Measurements from ENCODE around the gene ZNF718. TPM values are rescaled to one million over a fixed set of nuclear protein-coding genes. Genes with fewer than 3 reads are reported as not detected.
"Not testable (repeated sequence)": the region's sequence is repeated elsewhere in the genome, so short reads cannot be mapped to it uniquely, and the experiment has no call there.

The ZNF718 gene
- total and polyA plus RNA-seq, 2 of the 13 experiments (the other 11 are each of a cell fraction or from before 2014, with no cell fraction given): not detected

GRCh38 chr4:200936-201335, 76.6 kb downstream of the ZNF718 start (continued):
- TF ChIP-seq ISL2 (CRISPR knock-in tag; IDR thresholded peaks at IDR 0.05) (no peak), ZNF282 (IDR thresholded peaks at IDR 0.05; ENCODE audit: partially characterized antibody) (no peak), ATAD3A (CRISPR knock-in tag; IDR thresholded peaks at IDR 0.05) (no peak), CHD4 (IDR thresholded peaks at IDR 0.05; ENCODE audit: borderline replicate concordance, low read length) (no peak), MTF1 (CRISPR knock-in tag; IDR thresholded peaks at IDR 0.05) (no peak), ZBTB34 (CRISPR knock-in tag; IDR thresholded peaks at IDR 0.05) (no peak), PHF21A (CRISPR knock-in tag; IDR thresholded peaks at IDR 0.05) (no peak), POGZ (CRISPR knock-in tag; IDR thresholded peaks at IDR 0.05) (no peak), FUBP1 (CRISPR knock-in tag; IDR thresholded peaks at IDR 0.05; ENCODE audit: borderline replicate concordance) (no peak), ZNF296 (CRISPR knock-in tag; conservative IDR thresholded peaks at IDR 0.05) (no peak)

- H3K79me2 ChIP-seq (ENCODE audit: insufficient read depth, low read length): not testable (repeated sequence)
These were observed 78.5 kb downstream of the ZNF718 start for GRCh38 chr4:202822-203221.

More at GRCh38 chr4:202822-203221, 78.5 kb downstream of the ZNF718 start:
- H2AFZ ChIP-seq (ENCODE audit: low read length); H3K36me3 ChIP-seq (replicated peaks in 1 of 2; ENCODE audit: control insufficient read depth in 1 of 2, insufficient read depth in 2 of 2, low read length in 2 of 2); CTCF ChIA-PET (ENCODE audit: low intra/inter-chr PET ratio, low total read pairs); intact Hi-C loops (cut with micrococcal nuclease; ENCODE audit: unreplicated experiment); H3K27me3 ChIP-seq (ENCODE audit: control insufficient read depth in 1 of 2, insufficient read depth in 2 of 2, low read length in 2 of 2); FAIRE-seq; in situ Hi-C loops (cut with HindIII; ENCODE audit: extremely low pct_ligation_motif_present, low pct_unique_long_range_greater_than_20kb); H4K20me1 ChIP-seq (ENCODE audit: insufficient read depth, low read length); H3K4me3 ChIP-seq (replicated peaks in 1 of 3; ENCODE audit: insufficient read depth in 1 of 3, low read depth in 2 of 3, low read length in 3 of 3); H3K4me2 ChIP-seq (ENCODE audit: low read depth, low read length); H3K4me1 ChIP-seq (ENCODE audit: insufficient read depth, low read length); BruUV-seq (replicated peaks); H3K9ac ChIP-seq (ENCODE audit: insufficient read depth, low read depth, low read length); ATAC-seq; POLR2A ChIA-PET; H3K27ac ChIP-seq (ENCODE audit: extremely low read length, insufficient read depth, low read length); DNase-seq (ENCODE audit: low spot score): not testable (repeated sequence)
- peaks cover 100% of the 10 kb centered on the region for H3K9me3 ChIP-seq (ENCODE audit: low read length)
